Karpas-422 (cell line): ENCODE data around the gene CCDC124. TPM values are rescaled to one million over a fixed set of nuclear protein-coding genes. Genes with fewer than 3 reads are reported as not detected.
"Not testable (repeated sequence)": the region's sequence is repeated elsewhere in the genome, so short reads cannot be mapped to it uniquely, and the experiment has no call there.

Experiments
- DNase-seq: peaks from one replicate; pipeline ENCODE4 v3.0.0-alpha.2; 2015
- H2AFZ ChIP-seq: fragments of 200-600 bp; sonication (generic); 2 replicates; pipeline ENCODE4 v1.6.1; 2014; ENCODE audit warnings: antibody characterized with exemption, low read length, mixed read lengths
- H3K27ac ChIP-seq: fragments of 200-600 bp; sonication (generic); 2 replicates; pipeline ENCODE4 v1.5.1; 2014; ENCODE audit warnings: mild to moderate bottlenecking, low read length, moderate library complexity
- H3K27me3 ChIP-seq: fragments of 200-600 bp; sonication (generic); 2 replicates; pipeline ENCODE4 v1.6.1; 2014; ENCODE audit warnings: low read length, mixed read lengths
- H3K36me3 ChIP-seq: fragments of 200-600 bp; sonication (generic); 2 replicates; pipeline ENCODE4 v1.6.1; 2014; ENCODE audit warnings: low read length, mixed read lengths; ENCODE audit not compliant: insufficient read depth
- H3K4me1 ChIP-seq: fragments of 200-600 bp; sonication (generic); 2 replicates; pipeline ENCODE4 v1.6.1; 2014; ENCODE audit warnings: mild to moderate bottlenecking, low read length, mixed read lengths
- H3K4me2 ChIP-seq: fragments of 200-600 bp; sonication (generic); 2 replicates; pipeline ENCODE4 v1.6.1; 2014; ENCODE audit warnings: low read length, low read depth, mild to moderate bottlenecking; ENCODE audit not compliant: poor library complexity, severe bottlenecking
- H3K4me3 ChIP-seq: fragments of 200-600 bp; sonication (generic); 2 replicates; pipeline ENCODE4 v1.5.1; 2014; ENCODE audit warnings: mild to moderate bottlenecking, antibody characterized with exemption, low read length, mixed read lengths
- H3K79me2 ChIP-seq: fragments of 200-600 bp; sonication (generic); 2 replicates; pipeline ENCODE4 v1.6.1; 2014; ENCODE audit warnings: mild to moderate bottlenecking, low read length, mixed read lengths
- H3K9ac ChIP-seq: fragments of 200-600 bp; sonication (generic); 2 replicates; pipeline ENCODE4 v1.6.0; 2014; ENCODE audit warnings: low read length
- H3K9me2 ChIP-seq: fragments of 200-600 bp; sonication (generic), shearing (Covaris generic); replicated peaks from 2 replicates; pipeline ENCODE4 v1.6.0; 2014; ENCODE audit warnings: mild to moderate bottlenecking, low read length, moderate library complexity; ENCODE audit not compliant: insufficient read depth
- H3K9me3 ChIP-seq: fragments of 300-700, 200-600 bp; sonication (generic); 2 replicates; pipeline ENCODE4 v1.6.1; 2014; ENCODE audit warnings: low read length, mixed read lengths
- H4K20me1 ChIP-seq: fragments of 200-600 bp; sonication (generic); 2 replicates; pipeline ENCODE4 v1.6.1; 2014; ENCODE audit warnings: mild to moderate bottlenecking, antibody characterized with exemption, low read length, low read depth; ENCODE audit not compliant: insufficient read depth
- total RNA-seq: library from RNA; depleted of rRNA; stranded (reverse); fragments of >200 nt; shearing (Covaris generic); gene quantifications from 2 replicates; pipeline ENCODE4 v1.2.3, GENCODE V29; 2014; ENCODE audit warnings: low replicate concordance

The CCDC124 gene
- total RNA-seq, 1 experiment from 2014 or later: 13.9 TPM

DNA sequence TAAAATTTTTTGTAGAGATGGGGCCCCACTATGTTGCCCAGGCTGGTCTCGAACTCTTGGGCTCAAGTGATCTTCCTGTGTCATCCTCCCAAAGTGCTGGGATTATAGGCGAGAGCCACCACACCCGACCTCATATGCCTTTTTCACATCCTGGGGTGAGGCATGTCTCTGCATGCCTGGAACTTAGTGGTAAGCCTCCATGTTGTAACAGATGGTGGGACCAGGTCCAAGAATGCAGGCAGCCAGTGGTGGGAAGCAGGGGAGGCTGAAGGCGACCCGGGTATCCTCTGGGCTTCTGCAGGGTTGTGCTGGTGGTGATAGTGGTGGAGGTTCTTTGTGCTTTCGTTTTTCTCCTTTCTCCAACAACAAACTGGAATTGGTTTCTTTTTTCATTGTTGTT is 30.1 kb upstream of the CCDC124 start:
- no peaks in the 10 kb centered on the region for H3K79me2 ChIP-seq
- no peak overlapping the region for H3K4me3 ChIP-seq
- H3K9me2 ChIP-seq: no peaks in the 10 kb centered on the region
- no peaks in the 10 kb centered on the region for H3K36me3 ChIP-seq
- H3K9ac ChIP-seq: no peak overlapping the region
- no peaks in the 10 kb centered on the region for H4K20me1 ChIP-seq
- no peak overlapping the region for H3K4me2 ChIP-seq
- peaks cover 3% of the 10 kb centered on the region; the same call in 1 of the 2 replicates for H3K4me1 ChIP-seq
- H3K27ac ChIP-seq: no peak overlapping the region
- no peaks in the 10 kb centered on the region for H3K27me3 ChIP-seq
- H3K9me3 ChIP-seq: no peaks in the 10 kb centered on the region
- no peak overlapping the region for H2AFZ ChIP-seq
- DNase-seq: no peak

DNA sequence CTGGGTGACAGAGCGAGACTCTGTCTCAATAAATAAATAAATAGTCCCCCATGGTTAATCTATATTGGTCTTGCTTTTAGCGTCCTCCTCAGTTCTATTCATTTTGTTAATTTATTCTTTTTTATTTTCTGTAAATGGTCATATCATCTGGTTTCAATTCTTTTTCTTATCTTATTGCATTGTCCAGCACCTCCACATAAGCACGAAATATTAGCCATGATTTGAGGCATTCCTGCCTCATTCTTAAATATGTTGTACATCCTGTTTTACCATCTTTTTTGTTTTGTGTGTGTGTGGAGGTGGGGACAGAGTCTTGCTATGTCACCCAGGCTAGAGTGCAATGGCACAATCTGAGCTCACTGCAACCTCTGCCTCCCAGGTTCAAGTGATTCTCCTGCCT is 24.6 kb upstream of the CCDC124 start:
- no peak overlapping the region for H3K9ac ChIP-seq
- no peak for DNase-seq

DNA sequence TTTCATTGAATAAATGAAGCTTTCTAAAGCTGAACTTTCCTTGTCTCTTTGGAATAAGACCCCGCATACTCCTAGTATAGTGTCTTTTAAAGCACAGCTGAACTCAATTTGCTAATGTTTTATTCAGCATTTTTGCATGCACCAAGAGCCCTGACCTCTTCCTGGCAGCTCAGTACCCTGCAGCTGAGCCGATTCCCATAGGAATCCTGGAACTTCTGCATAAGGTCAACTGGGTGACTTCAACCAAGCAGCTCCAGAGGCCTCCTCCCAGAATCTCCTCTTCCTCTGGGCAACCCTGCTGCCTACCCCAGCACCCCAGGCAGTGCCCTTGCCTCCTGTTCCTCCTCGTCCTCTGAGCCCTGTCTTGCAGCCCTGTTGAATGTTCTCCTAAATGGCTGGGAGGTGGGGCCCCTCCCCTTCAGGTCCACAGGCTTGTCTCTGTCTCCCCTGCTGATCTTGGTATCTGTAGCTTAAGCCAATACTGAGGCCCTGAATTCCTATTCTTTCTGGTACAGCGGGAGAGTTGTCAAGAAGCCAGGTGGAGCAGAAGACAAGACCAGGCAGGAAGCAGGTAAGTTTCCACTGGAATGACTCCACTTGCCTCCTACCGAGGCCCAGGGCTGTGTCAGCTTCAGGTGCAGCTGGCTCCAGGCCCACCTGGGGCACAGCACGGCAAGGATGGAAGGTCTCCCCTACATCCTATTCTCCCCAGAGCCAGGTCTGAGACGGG is 23.6 kb upstream of the CCDC124 start:
- no peak for DNase-seq
- no peak overlapping the region for H3K4me3 ChIP-seq
- no peaks in the 10 kb centered on the region for H3K4me1 ChIP-seq
- H3K4me2 ChIP-seq: no peak overlapping the region
- H3K9ac ChIP-seq: no peak overlapping the region
- H3K9me3 ChIP-seq: no peaks in the 10 kb centered on the region
- no peaks in the 10 kb centered on the region for H3K27me3 ChIP-seq
- no peaks in the 10 kb centered on the region for H3K79me2 ChIP-seq
- H3K36me3 ChIP-seq: no peaks in the 10 kb centered on the region
- H4K20me1 ChIP-seq: no peaks in the 10 kb centered on the region
- no peaks in the 10 kb centered on the region for H3K9me2 ChIP-seq
- H2AFZ ChIP-seq: no peak overlapping the region
- H3K27ac ChIP-seq: no peak overlapping the region

More for the DNA sequence above, 24.6 kb upstream of the CCDC124 start:
- Histone ChIP-seq H3K4me3 (no peak overlapping the region), H2AFZ (no peak overlapping the region), H3K4me1 (no peaks in the 10 kb centered on the region), H3K4me2 (no peak overlapping the region), H3K9me2 (no peaks in the 10 kb centered on the region), H3K27ac (no peak overlapping the region), H3K36me3 (no peaks in the 10 kb centered on the region), H3K79me2 (no peaks in the 10 kb centered on the region), H3K9me3 (no peaks in the 10 kb centered on the region), H4K20me1 (no peaks in the 10 kb centered on the region), H3K27me3 (no peaks in the 10 kb centered on the region)

DNA sequence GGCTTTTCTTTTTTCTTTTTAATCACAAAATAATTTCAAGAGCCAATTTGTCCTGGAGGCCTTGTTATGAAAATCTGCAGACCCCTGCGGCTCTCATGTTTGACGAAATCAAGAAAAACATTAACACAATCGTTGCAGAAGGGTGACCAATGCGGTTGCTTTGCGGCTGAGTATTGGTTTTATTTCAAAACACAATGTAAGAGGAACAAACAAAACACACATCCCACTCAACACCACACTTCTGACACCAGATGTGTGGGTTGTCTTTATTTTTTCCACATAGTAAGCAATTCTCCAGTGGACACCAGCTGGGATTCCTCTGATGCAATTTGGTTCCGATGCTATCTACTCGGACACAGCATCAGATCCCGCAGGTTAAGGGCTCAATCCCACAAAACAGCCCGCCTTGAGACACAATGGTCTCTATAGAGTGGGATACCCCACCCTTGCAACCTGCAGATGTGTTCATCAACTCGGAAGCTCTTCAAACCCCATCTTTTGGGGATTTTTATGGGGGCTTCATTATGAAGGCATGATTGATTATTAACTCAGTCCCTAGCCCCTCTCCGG is 21.9 kb upstream of the CCDC124 start:
- no peaks in the 10 kb centered on the region for H4K20me1 ChIP-seq
- no peaks in the 10 kb centered on the region for H3K27me3 ChIP-seq
- no peak overlapping the region for H3K4me2 ChIP-seq
- H3K36me3 ChIP-seq: no peaks in the 10 kb centered on the region
- no peak for DNase-seq
- no peak overlapping the region for H3K4me3 ChIP-seq
- no peaks in the 10 kb centered on the region for H3K79me2 ChIP-seq
- H3K27ac ChIP-seq: no peak overlapping the region
- H3K4me1 ChIP-seq: no peaks in the 10 kb centered on the region
- no peak overlapping the region for H2AFZ ChIP-seq
- no peaks in the 10 kb centered on the region for H3K9me2 ChIP-seq
- H3K9ac ChIP-seq: no peak overlapping the region
- H3K9me3 ChIP-seq: no peaks in the 10 kb centered on the region

DNA sequence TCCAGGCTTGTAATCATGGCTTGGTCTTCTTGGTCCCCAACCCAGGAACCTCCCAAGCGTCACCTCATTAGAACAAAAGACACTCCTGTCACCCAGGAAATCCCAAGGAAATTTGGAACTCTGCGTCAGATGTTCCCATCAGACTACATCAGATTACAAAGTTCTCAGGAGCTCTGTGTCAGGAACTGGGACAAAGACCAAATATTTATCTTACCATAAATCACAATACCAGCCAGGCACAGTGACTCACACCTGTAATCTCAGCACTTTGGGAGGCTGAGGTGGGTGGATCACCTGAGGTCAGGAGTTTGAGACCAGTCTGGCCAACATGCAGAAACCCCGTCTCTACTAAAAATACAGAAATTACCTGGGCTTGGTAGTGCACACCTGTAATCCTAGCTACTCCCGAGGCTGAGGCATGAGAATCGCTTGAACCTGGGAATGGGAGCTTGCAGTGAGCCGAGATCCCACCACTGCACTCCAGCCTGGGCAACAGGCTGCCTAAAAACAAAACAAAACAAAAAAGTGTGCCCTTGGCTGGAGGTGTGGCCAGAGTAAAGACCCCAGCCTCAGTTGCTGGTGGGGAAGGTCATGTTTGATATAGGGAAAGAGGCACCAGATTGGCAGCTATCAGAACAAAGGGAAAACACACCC is 16.7 kb upstream of the CCDC124 start:
- Histone ChIP-seq H3K4me1 (no peaks in the 10 kb centered on the region), H3K4me2 (no peak overlapping the region), H3K79me2 (no peaks in the 10 kb centered on the region), H3K36me3 (no peaks in the 10 kb centered on the region), H3K9me3 (no peaks in the 10 kb centered on the region), H3K27me3 (no peaks in the 10 kb centered on the region), H2AFZ (no peak overlapping the region), H3K27ac (no peak overlapping the region), H3K4me3 (no peak overlapping the region), H3K9ac (no peak overlapping the region), H3K9me2 (no peaks in the 10 kb centered on the region), H4K20me1 (no peaks in the 10 kb centered on the region)
- DNase-seq: no peak

DNA sequence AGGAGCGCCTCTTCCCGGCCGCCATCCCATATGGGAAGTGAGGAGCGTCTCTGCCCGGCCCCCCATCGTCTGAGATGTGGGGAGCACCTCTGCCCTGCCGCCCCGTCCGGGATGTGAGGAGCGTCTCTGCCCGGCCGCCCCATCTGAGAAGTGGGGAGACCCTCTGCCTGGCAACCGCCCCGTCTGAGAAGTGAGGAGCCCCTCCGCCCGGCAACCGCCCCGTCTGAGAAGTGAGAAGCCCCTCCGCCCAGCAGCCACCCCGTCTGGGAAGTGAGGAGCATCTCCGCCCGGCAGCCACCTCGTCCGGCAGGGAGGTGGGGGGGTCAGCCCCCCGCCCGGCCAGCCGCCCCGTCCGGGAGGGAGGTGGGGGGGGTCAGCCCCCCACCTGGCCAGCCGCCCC is 14.7 kb upstream of the CCDC124 start:
- not testable (repeated sequence) for H2AFZ ChIP-seq, H3K36me3 ChIP-seq, H4K20me1 ChIP-seq, DNase-seq, H3K4me2 ChIP-seq, H3K27ac ChIP-seq, H3K79me2 ChIP-seq, H3K4me3 ChIP-seq, H3K9ac ChIP-seq, H3K9me2 ChIP-seq, H3K4me1 ChIP-seq, H3K9me3 ChIP-seq, H3K27me3 ChIP-seq

DNA sequence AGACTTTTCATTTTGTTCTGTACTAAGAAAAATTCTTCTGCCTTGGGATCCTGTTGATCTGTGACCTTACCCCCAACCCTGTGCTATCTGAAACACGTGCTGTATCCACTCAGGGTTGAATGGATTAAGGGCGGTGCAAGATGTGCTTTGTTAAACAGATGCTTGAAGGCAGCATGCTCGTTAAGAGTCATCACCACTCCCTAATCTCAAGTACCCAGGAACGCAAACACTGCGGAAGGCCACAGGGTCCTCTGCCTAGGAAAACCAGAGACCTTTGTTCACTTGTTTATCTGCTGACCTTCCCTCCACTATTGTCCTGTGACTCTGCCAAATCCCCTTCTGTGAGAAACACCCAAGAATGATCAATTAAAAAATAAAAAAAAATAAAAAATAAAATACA is 13.7 kb upstream of the CCDC124 start:
- H3K9ac ChIP-seq, H3K4me1 ChIP-seq: not testable (repeated sequence)

DNA sequence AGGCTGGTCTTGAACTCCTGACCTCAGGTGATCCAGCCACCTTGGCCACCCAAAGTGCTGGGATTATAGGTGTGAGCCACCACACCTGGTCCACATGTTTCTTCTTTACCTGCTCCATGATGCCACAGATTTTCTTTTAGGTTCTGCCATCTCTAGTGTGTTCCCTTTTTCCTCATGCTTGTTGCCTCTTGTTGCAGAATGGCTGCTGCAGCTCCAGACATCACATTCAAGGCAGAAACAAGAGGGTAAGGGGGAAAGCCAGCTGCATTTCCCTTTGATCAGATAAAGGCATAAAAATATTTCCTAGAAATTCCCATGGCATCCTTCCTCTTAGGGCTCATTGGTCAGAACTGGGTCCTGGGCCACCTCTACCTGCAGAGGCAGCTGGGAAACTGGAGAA is 12.3 kb upstream of the CCDC124 start:
- Histone ChIP-seq H3K27ac (no peak overlapping the region), H3K36me3 (no peaks in the 10 kb centered on the region), H3K9ac (no peak overlapping the region), H3K27me3 (no peaks in the 10 kb centered on the region), H3K4me3 (no peak overlapping the region), H2AFZ (no peak overlapping the region), H3K79me2 (no peaks in the 10 kb centered on the region), H3K4me2 (no peak overlapping the region), H3K4me1 (no peaks in the 10 kb centered on the region), H3K9me2 (no peaks in the 10 kb centered on the region), H3K9me3 (no peaks in the 10 kb centered on the region), H4K20me1 (no peaks in the 10 kb centered on the region)
- no peak for DNase-seq

More for the DNA sequence above, 13.7 kb upstream of the CCDC124 start:
- H2AFZ ChIP-seq, H4K20me1 ChIP-seq, H3K4me3 ChIP-seq, H3K36me3 ChIP-seq, H3K79me2 ChIP-seq, H3K27ac ChIP-seq, H3K9me2 ChIP-seq, H3K4me2 ChIP-seq, H3K27me3 ChIP-seq, H3K9me3 ChIP-seq, DNase-seq: not testable (repeated sequence)
